Activated CD4-positive, alpha-beta T cell treated with anti-CD3 and anti-CD28 coated beads for 36 hours (primary cell): ENCODE data around the gene SPX. TPM values are rescaled to one million over a fixed set of nuclear protein-coding genes. Genes with fewer than 3 reads are reported as not detected.

Experiments
- ATAC-seq: fragments of 200-7000 bp; cut with Tn5 transposase; one replicate; pipeline ENCODE4 v1.10.0; 2021; ENCODE audit warnings: mild to moderate bottlenecking, moderate library complexity
- CTCF ChIA-PET: fragments of 350-600 bp; sonication (Branson Sonifier 250); formaldehyde crosslinking; loops from one replicate; lab custom pipeline; 2021; ENCODE audit warnings: antibody characterized with exemption; lab: Charles Lee
- POLR2A ChIA-PET: fragments of 350-600 bp; sonication (Branson Sonifier 250); formaldehyde crosslinking; loops from one replicate; lab custom pipeline; 2021; ENCODE audit warnings: antibody characterized with exemption, inconsistent platforms; lab: Charles Lee
- DNase-seq: peaks from one replicate; pipeline ENCODE4 v3.0.0-alpha.2; 2020
- H3K27ac Mint-ChIP-seq: one replicate; pipeline ENCODE4 v1.8.0; 2021; ENCODE audit warnings: mixed read lengths
- H3K27me3 Mint-ChIP-seq: one replicate; pipeline ENCODE4 v1.8.0; 2021; ENCODE audit warnings: mixed read lengths
- H3K36me3 Mint-ChIP-seq: one replicate; pipeline ENCODE4 v1.8.0; 2021; ENCODE audit warnings: low read depth, mixed read lengths
- H3K4me1 Mint-ChIP-seq: one replicate; pipeline ENCODE4 v1.8.0; 2021; ENCODE audit warnings: mixed read lengths
- H3K4me3 Mint-ChIP-seq: one replicate; pipeline ENCODE4 v1.8.0; 2021; ENCODE audit warnings: mild to moderate bottlenecking, moderate library complexity, mixed read lengths
- H3K9me3 Mint-ChIP-seq: one replicate; pipeline ENCODE4 v1.8.0; 2021; ENCODE audit warnings: low read depth, mixed read lengths
- intact Hi-C, 2 experiments: fragments of 100-400 bp; cut with DNase I in 1 of 2; cut with micrococcal nuclease in 1 of 2; formaldehyde crosslinking; loops; one replicate each; pipeline versions ENCODE4 v1.14.2 to v1.15.1; 2022 to 2024; cut with DNase I, micrococcal nuclease
- total RNA-seq, 2 experiments: library from RNA; stranded (reverse); gene quantifications; one replicate each; pipeline ENCODE4 v1.2.3, GENCODE V29; 2021

The SPX gene
- total RNA-seq, 2 experiments from 2014 or later: 0.16 to 0.61 TPM

- ChIA-PET POLR2A (no interaction called here), CTCF (no interaction called here)
- Mint-ChIP-seq H3K4me1 (peaks cover 54% of the 10 kb centered on the region), H3K27ac (no peak overlapping the region), H3K9me3 (no peaks in the 10 kb centered on the region), H3K27me3 (no peaks in the 10 kb centered on the region), H3K4me3 (no peak overlapping the region), H3K36me3 (peaks cover 33% of the 10 kb centered on the region)
- intact Hi-C loops: no loop called here
- ATAC-seq: no peak
- DNase-seq: no peak
These were observed 20.2 kb upstream of the SPX start for GRCh38 chr12:21505888-21506287.

GRCh38 chr12:21507849-21508248, 18.2 kb upstream of the SPX start:
- POLR2A ChIA-PET: interaction anchor here (0.6 kb wide), 1 partner anchor 144 kb away, joined by 3 read pairs; no protein-coding TSS in a partner anchor
- CTCF ChIA-PET: no interaction called here
- H3K9me3 Mint-ChIP-seq: no peaks in the 10 kb centered on the region
- intact Hi-C loops: no loop called here
- no peak overlapping the region for H3K4me3 Mint-ChIP-seq
- peaks cover 50% of the 10 kb centered on the region for H3K4me1 Mint-ChIP-seq
- H3K36me3 Mint-ChIP-seq: peaks cover 42% of the 10 kb centered on the region
- no peaks in the 10 kb centered on the region for H3K27me3 Mint-ChIP-seq
- ATAC-seq (no peak), DNase-seq (no peak)
- H3K27ac Mint-ChIP-seq: peak overlapping the region; percentile 6

- H3K27me3 Mint-ChIP-seq: no peaks in the 10 kb centered on the region
- H3K4me3 Mint-ChIP-seq: peak overlapping the region; percentile 21
- ChIA-PET POLR2A (interaction anchor here (1.1 kb wide), 1 partner anchor 533 kb away, joined by 4 read pairs; no protein-coding TSS in a partner anchor), CTCF (interaction anchor here (1.0 to 1.1 kb wide), 2 partner anchors 8 to 72 kb away, joined by 3 read pairs; partner anchors contain the start of genes GOLT1B, PYROXD1 and RECQL)
- H3K36me3 Mint-ChIP-seq: peaks cover 54% of the 10 kb centered on the region
- DNase-seq (peak; percentile 9), ATAC-seq (peak; percentile 96)
- no peaks in the 10 kb centered on the region for H3K9me3 Mint-ChIP-seq
- H3K4me1 Mint-ChIP-seq: peaks cover 31% of the 10 kb centered on the region
- peak overlapping the region; percentile 85 for H3K27ac Mint-ChIP-seq
- intact Hi-C loops: no loop called here
These were observed 16.3 kb upstream of the SPX start for GRCh38 chr12:21509768-21510167.

- CTCF ChIA-PET: interaction anchor here (0.7 kb wide), 2 partner anchors 14 to 24 kb away, joined by 3 read pairs; no protein-coding TSS in a partner anchor
- Mint-ChIP-seq H3K27ac (no peak overlapping the region), H3K9me3 (no peaks in the 10 kb centered on the region), H3K36me3 (peaks cover 30% of the 10 kb centered on the region), H3K4me1 (no peaks in the 10 kb centered on the region), H3K4me3 (no peak overlapping the region), H3K27me3 (no peaks in the 10 kb centered on the region)
- POLR2A ChIA-PET: no interaction called here
- no peak for ATAC-seq
- intact Hi-C loops: no loop called here
- no peak for DNase-seq
These were observed 9.8 kb upstream of the SPX start for GRCh38 chr12:21516281-21516680.

- Mint-ChIP-seq H3K4me3 (no peak overlapping the region), H3K36me3 (peaks cover 18% of the 10 kb centered on the region), H3K9me3 (no peaks in the 10 kb centered on the region), H3K27me3 (no peaks in the 10 kb centered on the region), H3K4me1 (no peaks in the 10 kb centered on the region), H3K27ac (no peak overlapping the region)
- no peak for ATAC-seq
- intact Hi-C loops: no loop called here
- ChIA-PET POLR2A (no interaction called here), CTCF (no interaction called here)
- DNase-seq: no peak
These were observed 7.6 kb upstream of the SPX start for GRCh38 chr12:21518451-21518850.

GRCh38 chr12:21521541-21521940, 4.6 kb upstream of the SPX start:
- peaks cover 6% of the 10 kb centered on the region for H3K36me3 Mint-ChIP-seq
- ATAC-seq (no peak), DNase-seq (no peak)
- ChIA-PET POLR2A (no interaction called here), CTCF (interaction anchor here (1.8 kb wide), 1 partner anchor 11 kb away, joined by 6 read pairs; no protein-coding TSS in a partner anchor)
- no peaks in the 10 kb centered on the region for H3K4me1 Mint-ChIP-seq
- H3K27ac Mint-ChIP-seq: no peak overlapping the region
- intact Hi-C loops: no loop called here
- no peak overlapping the region for H3K4me3 Mint-ChIP-seq
- H3K9me3 Mint-ChIP-seq: peaks cover 8% of the 10 kb centered on the region
- peaks cover 7% of the 10 kb centered on the region for H3K27me3 Mint-ChIP-seq

- no peak for DNase-seq
- peaks cover 12% of the 10 kb centered on the region for H3K27me3 Mint-ChIP-seq
- H3K4me1 Mint-ChIP-seq: peaks cover 2% of the 10 kb centered on the region
- intact Hi-C loops: no loop called here
- ChIA-PET POLR2A (no interaction called here), CTCF (no interaction called here)
- peaks cover 6% of the 10 kb centered on the region for H3K36me3 Mint-ChIP-seq
- ATAC-seq: no peak
- H3K27ac Mint-ChIP-seq: no peak overlapping the region
- no peak overlapping the region for H3K4me3 Mint-ChIP-seq
- H3K9me3 Mint-ChIP-seq: peaks cover 8% of the 10 kb centered on the region
These were observed 2.9 kb upstream of the SPX start for GRCh38 chr12:21523148-21523547.

GRCh38 chr12:21526721-21527345, 737 bp downstream of the SPX start:
- H3K9me3 Mint-ChIP-seq: peaks cover 8% of the 10 kb centered on the region
- POLR2A ChIA-PET: no interaction called here
- intact Hi-C loops: no loop called here
- H3K27ac Mint-ChIP-seq: peak overlapping the region; percentile 49
- DNase-seq (no peak), ATAC-seq (no peak)
- H3K36me3 Mint-ChIP-seq: no peaks in the 10 kb centered on the region
- peak overlapping the region; percentile 57 for H3K4me3 Mint-ChIP-seq
- CTCF ChIA-PET: interaction anchor here (0.7 to 1.1 kb wide), 3 partner anchors 47 to 233 kb away, joined by 3 to 4 read pairs (median 3); no protein-coding TSS in a partner anchor
- peaks cover 6% of the 10 kb centered on the region for H3K4me1 Mint-ChIP-seq
- H3K27me3 Mint-ChIP-seq: peaks cover 35% of the 10 kb centered on the region

- CTCF ChIA-PET: interaction anchor here (0.7 to 1.1 kb wide), 4 partner anchors 16 to 234 kb away, joined by 3 to 6 read pairs (median 4); no protein-coding TSS in a partner anchor
- peaks cover 8% of the 10 kb centered on the region for H3K9me3 Mint-ChIP-seq
- no peaks in the 10 kb centered on the region for H3K36me3 Mint-ChIP-seq
- ATAC-seq (peak; percentile 97), DNase-seq (peak; percentile 81)
- POLR2A ChIA-PET: no interaction called here
- peaks cover 35% of the 10 kb centered on the region for H3K27me3 Mint-ChIP-seq
- peaks cover 6% of the 10 kb centered on the region for H3K4me1 Mint-ChIP-seq
- intact Hi-C loops: no loop called here
- H3K4me3 Mint-ChIP-seq: peak overlapping the region; percentile 69
- H3K27ac Mint-ChIP-seq: no peak overlapping the region
These were observed 1.5 kb downstream of the SPX start for GRCh38 chr12:21527451-21528180.

- ChIA-PET CTCF (no interaction called here), POLR2A (no interaction called here)
- Mint-ChIP-seq H3K27me3 (peaks cover 35% of the 10 kb centered on the region), H3K36me3 (no peaks in the 10 kb centered on the region), H3K9me3 (peaks cover 8% of the 10 kb centered on the region), H3K27ac (no peak overlapping the region), H3K4me3 (no peak overlapping the region), H3K4me1 (peaks cover 6% of the 10 kb centered on the region)
- no peak for ATAC-seq
- intact Hi-C loops: no loop called here
- no peak for DNase-seq
These were observed 2.9 kb downstream of the SPX start for GRCh38 chr12:21528953-21529352.

- DNase-seq: no peak
- no peak for ATAC-seq
- Mint-ChIP-seq H3K27me3 (peaks cover 35% of the 10 kb centered on the region), H3K4me1 (peaks cover 6% of the 10 kb centered on the region), H3K9me3 (peaks cover 5% of the 10 kb centered on the region), H3K27ac (no peak overlapping the region), H3K36me3 (no peaks in the 10 kb centered on the region), H3K4me3 (no peak overlapping the region)
- intact Hi-C loops: no loop called here
- POLR2A ChIA-PET: no interaction called here
- CTCF ChIA-PET: interaction anchor here (1.3 kb wide), 1 partner anchor 13 kb away, joined by 3 read pairs; no protein-coding TSS in a partner anchor
These were observed 3.4 kb downstream of the SPX start for GRCh38 chr12:21529456-21529855.
